ENCODE measurements around the gene YPEL1. TPM values are rescaled to one million over a fixed set of nuclear protein-coding genes. Genes with fewer than 3 reads are reported as not detected.

Gene YPEL1
- total RNA-seq, 1 donor = 11.8 TPM

DNA sequence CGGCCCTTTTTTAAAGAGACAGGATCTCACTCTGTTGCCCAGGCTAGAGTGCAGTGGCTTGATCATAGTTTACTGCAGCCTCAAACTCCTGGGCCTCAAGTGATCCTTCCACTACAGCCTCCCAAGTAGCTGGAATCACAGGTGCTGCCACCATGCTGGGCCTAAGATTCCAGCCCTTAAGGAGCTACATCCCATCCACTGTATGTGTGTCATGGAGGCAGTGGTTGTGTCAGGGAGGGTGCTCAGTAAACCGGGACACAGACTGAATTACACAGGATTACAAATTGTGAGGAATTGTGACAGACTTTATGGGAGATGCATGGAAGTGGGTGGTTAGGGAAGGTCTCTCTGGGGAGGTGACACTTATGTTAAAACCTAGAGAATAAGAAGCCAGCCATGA is 71.9 kb downstream of the YPEL1 start:
- no peak for DNase-seq (ENCODE audit: low read depth in 2 of 3, low spot score in 2 of 3)

DNA sequence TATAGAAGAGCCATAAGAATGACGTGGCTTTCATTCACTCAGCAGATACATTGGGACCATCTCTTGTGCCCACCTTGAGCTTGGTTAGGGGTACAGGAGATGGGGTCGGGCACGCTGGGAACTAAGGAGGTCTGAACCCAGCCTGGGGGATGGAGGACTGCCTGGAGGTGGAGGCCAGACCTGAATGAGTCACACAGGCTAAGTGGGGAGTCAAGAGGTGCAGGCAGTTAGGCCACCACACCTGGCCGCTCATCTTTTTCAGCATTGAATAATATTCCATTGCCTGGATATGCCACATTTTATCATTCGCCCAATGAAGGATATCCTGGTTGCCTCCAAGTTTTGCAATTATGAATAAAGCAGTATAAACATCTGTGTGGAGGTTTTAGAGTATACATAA is 73.6 kb downstream of the YPEL1 start:
- no peak for DNase-seq (ENCODE audit: low read depth in 2 of 3, low spot score in 2 of 3)

- no peak for DNase-seq (ENCODE audit: low read depth in 2 of 3, low spot score in 2 of 3)
Measured at GRCh38 chr22:21660904-21661303, 74.7 kb downstream of the YPEL1 start.

DNA sequence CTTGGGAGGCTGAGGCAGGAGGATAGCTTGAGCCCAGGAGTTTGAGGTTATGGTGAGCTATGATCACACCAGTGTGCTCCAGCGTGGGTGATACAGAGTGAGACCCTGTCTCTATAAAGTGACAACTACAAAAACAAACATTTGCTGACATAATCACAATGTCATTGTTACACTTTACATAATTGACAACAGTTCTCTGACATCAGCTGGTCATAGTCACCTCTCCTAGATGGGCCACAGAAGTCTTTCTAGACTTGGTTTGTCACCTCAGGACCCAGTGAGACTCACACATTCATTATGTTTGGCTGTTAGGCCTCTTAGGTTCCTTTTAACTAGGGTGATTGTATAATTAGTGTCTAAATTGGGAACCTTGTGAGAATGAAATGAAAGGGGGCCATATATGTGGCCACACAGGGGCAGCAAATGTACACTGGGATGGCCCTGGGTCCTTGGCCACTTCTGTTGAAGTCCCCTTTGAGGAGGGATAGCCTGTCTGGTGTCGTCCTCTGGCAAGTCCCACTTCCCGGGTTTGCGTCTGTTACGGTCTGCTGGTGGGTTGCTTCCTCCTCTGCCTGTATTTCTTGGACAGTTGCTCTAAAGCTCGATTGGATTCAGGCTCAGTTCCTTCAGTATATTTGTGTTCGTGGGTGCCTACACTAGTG is 75.6 kb downstream of the YPEL1 start:
- DNase-seq (ENCODE audit: low read depth in 2 of 3, low spot score in 2 of 3) = no peak

DNA sequence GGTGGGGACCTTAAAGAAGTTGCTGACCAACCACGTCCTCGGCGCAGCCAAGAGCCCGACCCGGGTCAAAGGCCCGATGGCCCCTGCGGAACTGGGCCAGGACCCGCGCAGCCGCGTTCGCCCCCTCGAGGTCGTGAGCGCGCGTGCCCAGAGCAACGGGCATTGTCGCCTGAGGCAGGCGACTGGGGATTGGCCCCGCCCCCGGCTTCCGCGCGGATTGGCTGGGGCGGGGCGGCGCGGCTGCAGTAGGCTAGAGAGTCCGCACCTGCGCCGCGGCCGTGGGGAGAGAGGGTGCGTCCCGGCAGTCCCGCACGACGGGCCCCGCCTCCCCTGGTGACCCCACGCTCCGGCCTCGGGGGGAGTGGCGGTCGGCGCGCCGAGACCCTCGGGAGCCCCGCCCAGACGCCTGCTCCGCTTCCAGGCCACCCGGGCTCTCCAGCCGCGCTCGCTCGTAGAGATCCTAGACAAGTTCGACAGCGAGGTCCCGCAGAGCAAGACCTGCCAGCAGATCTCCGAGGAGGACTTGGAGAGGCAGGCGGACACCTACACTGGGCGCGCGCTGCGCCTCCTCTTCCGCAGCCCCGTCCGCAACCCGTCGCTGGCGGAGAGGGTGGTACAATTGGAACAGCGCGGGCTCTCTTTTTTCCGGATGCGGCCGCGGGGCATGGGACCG is 78.1 kb downstream of the YPEL1 start:
- peak in 2 of 3 donors; percentile 74 to 81 for DNase-seq (ENCODE audit: low read depth in 2 of 3, low spot score in 2 of 3)

DNA sequence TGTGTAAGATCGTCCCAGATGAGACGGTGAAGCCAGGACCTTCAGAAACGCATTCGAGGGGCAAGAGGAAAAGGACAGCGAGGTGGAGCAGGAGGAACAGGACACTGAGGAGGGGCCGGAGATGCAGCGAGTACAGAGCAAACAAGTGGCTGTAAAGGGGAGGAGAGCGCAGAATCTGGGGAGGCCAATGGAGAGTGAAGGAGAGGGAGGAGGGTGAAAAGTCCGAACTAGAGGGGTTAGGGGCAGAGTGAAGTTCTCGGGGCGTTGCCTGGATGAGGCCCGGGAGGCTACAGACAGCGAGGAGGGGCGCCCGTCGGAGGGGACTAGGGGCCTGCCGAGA is 78.6 kb downstream of the YPEL1 start:
- DNase-seq (ENCODE audit: low read depth in 2 of 3, low spot score in 2 of 3) = no peak

- DNase-seq (ENCODE audit: low read depth in 2 of 3, low spot score in 2 of 3) = no peak
Measured at GRCh38 chr22:21652547-21653545, 82.7 kb downstream of the YPEL1 start.

DNA sequence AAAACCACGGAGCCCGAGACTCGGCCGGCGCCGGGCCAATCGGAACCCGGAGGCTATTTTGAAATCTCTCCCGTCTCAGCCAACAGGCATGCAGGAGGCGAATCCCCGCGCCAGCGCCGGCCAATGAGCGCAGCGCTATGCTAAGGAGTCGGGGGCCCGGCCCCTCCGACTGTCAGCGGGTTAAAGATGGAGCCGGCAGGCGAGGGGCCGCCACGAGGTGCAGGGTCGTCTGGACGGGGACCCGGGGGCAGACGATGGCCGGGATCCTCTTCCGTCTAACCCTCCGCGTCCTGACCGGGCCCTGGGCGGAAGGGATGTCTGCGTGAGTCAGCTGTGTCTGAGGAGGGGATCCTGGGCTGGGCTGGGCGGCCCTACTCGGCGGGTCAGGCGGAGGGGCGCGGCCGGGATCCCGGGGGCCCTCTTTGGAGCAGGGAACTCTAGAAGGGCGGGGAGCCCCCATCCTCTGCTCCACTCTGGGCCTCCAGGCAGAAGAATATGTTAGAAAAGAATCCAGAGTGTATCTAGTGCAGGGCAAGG is 83.5 kb downstream of the YPEL1 start:
- DNase-seq (ENCODE audit: low read depth in 2 of 3, low spot score in 2 of 3) = peak in 2 of 3 donors; percentile 85 to 90

- no peak for DNase-seq (ENCODE audit: low read depth in 2 of 3, low spot score in 2 of 3)
Measured at GRCh38 chr22:21651521-21652009, 84.0 kb downstream of the YPEL1 start.

DNA sequence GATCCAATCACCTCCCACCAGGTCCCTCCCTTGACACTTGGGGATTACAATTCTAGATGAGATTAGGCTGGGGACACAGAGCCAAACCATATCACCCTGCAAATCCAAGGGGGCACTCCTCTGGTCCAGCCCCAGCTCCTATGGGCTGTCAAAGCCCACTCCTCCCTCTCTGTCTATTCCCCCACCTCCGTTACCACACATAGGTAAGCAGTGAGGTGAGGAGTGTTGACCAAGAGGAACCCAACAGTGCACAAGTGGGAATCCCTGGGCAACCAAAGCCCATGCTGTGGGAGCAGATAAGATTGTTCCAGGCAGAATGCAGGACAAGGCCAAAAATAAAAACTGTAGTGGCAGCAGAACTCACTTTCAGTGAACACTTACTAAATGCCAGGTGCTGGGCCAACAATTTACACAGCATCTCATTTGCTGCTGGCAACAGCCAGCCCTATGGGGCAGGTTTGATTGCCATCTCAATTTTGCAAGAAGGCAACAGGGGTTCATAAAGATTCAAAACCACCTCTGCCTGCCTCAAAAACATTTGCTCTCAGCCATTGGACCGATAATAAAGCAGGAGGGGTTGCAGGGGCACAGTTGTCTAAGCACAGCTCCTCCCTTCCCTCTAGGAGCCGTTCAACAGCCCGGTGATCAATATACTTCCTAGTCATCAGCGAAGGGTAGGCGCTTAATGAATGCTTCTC is 84.6 kb downstream of the YPEL1 start:
- DNase-seq (ENCODE audit: low read depth in 2 of 3, low spot score in 2 of 3) = no peak

DNA sequence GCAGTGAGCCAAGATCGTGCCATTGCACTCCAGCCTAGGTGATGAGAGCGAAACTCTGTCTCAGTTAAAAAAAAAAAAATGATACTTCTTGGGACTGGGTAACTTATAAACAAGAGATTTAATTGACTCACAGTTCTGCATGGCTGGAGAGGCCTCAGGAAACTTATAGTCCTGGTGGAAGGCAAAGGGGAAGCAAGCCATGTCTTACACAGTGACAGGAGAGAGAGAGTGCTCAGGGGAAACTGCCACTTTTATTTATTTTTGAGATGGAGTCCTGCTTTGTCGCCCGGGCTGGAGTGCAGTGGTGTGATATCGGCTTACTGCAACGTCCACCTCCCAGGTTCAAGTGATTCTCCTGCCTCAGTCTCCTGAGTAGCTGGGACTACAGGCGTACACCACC is 85.3 kb downstream of the YPEL1 start:
- no peak for DNase-seq (ENCODE audit: low read depth in 2 of 3, low spot score in 2 of 3)

Small RNA genes lying within 50 kb of the gene (small RNA-seq; reads per million reads assigned to genes)
- gene MIR301B (6.3 reads per million, percentile 89 among the genes with 10 or more reads in this experiment), gene RN7SL280P (not detected)

Other genes starting within 250 kb of the YPEL1 start
- gene RIMBP3C, start 184.3 kb downstream of the YPEL1 start, total RNA-seq = 5.9 TPM
- 20.7 TPM for gene UBE2L3, start 168.1 kb downstream of the YPEL1 start, total RNA-seq
- 53.3 TPM for gene YDJC, start 105.8 kb downstream of the YPEL1 start, total RNA-seq
- 0.27 TPM for gene CCDC116, start 103.0 kb downstream of the YPEL1 start, total RNA-seq
- 41.7 TPM for gene SDF2L1, start 93.5 kb downstream of the YPEL1 start, total RNA-seq
- gene PPIL2, start 69.8 kb downstream of the YPEL1 start, total RNA-seq = 39.6 TPM
- gene MAPK1, start 131.9 kb upstream of the YPEL1 start, total RNA-seq = 38.8 TPM
- gene PPM1F, start 217.1 kb upstream of the YPEL1 start, total RNA-seq = 90.8 TPM
- 39.0 TPM for gene TOP3B, start 247.0 kb upstream of the YPEL1 start, total RNA-seq